ENCODE data around the gene GFY.
A peak's percentile ranks its signal among the peaks of the same experiment; 100 is the strongest.

GFY gene

DNA sequence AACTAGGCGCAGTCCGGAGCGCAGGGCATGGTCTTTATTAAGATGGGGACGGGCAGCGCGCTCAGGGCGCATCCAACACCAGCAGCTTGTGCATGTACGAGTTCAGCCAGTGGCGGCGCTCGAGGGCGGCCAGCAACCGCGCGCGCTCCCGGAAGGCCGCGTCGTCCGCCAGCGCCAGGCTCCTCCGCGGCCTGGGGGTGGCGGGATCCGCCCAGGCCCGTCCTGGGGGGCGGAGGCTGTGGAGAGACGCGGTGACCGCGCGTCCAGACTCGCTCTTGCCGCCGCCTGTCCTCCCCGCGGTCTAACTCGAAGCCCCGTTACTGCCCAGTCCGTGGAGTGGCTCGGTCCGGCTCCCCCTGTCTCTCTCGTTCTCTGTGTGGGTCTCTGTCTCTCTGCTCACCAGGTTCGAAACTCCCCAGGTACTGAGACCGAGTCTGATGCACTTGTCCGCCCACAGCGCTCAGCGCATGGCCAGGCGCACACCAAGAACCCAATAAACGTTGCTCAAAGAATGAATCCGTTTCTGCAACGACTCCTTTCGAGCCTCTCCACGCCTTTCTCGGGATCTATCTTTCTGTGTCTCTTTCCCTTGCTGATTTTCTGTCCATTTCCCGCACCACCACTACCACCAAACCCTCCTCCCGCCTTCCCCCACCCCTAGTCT lies 2.6 kb upstream of the GFY start:
- DNase-seq (ENCODE audit: low read depth), result no peak
- no peak overlapping the region for H3K4me3 ChIP-seq (ENCODE audit: low read length)

GRCh38 chr19:49423071-49423984 lies 1.9 kb upstream of the GFY start, which contains the start of gene PTH2:
Gene PTH2 (minus strand): TSS chr19:49423441. CDS start chr19:49423339, 102 bp downstream.
- DNase-seq (ENCODE audit: low read depth), result no peak
- no peak within 1 kb of the TSS for H3K4me3 ChIP-seq (ENCODE audit: low read length)
- TF ChIP-seq CTCF (conservative IDR thresholded peaks at IDR 0.05; ENCODE audit: low read length), result no peak

More for the DNA sequence above, 2.6 kb upstream of the GFY start:
- peak; percentile 21 for TF ChIP-seq CTCF (conservative IDR thresholded peaks at IDR 0.05; ENCODE audit: low read length)

DNA sequence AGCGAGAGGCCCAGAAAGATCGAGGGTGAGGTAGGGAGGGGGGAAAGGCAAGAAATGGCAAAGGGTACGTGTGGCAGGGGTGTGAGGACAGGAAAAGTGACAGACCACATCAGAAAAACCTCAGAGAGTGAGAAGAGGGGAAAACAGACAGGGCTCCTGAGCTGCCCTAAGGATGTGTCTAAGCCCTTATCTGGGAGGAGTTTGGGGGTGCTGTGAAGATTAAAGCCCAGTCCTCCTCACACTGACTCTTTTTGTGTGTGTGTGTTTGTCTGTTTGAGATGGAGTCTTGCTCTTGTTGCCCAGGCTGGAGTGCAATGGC lies 1.2 kb upstream of the GFY start:
- H3K4me3 ChIP-seq (ENCODE audit: low read length), result no peak overlapping the region
- DNase-seq (ENCODE audit: low read depth), result no peak
- TF ChIP-seq CTCF (conservative IDR thresholded peaks at IDR 0.05; ENCODE audit: low read length), result no peak

- no peak for TF ChIP-seq CTCF (conservative IDR thresholded peaks at IDR 0.05; ENCODE audit: low read length)
- no peak for DNase-seq (ENCODE audit: low read depth)
- no peak overlapping the region for H3K4me3 ChIP-seq (ENCODE audit: low read length)
Measured at GRCh38 chr19:49425922-49426592, 869 bp downstream of the GFY start.

- no peak for TF ChIP-seq CTCF (conservative IDR thresholded peaks at IDR 0.05; ENCODE audit: low read length)
- no peak for DNase-seq (ENCODE audit: low read depth)
- no peak overlapping the region for H3K4me3 ChIP-seq (ENCODE audit: low read length)
Measured at GRCh38 chr19:49427339-49427738, 2.2 kb downstream of the GFY start.

- H3K4me3 ChIP-seq (ENCODE audit: low read length), result no peak overlapping the region
Measured at GRCh38 chr19:49427855-49428546, 2.8 kb downstream of the GFY start.

More at GRCh38 chr19:49427855-49428546, 2.8 kb downstream of the GFY start:
- no peak for TF ChIP-seq CTCF (conservative IDR thresholded peaks at IDR 0.05; ENCODE audit: low read length)
- no peak for DNase-seq (ENCODE audit: low read depth)
